ENCODE data around the gene SMIM1. TPM values are rescaled to one million over a fixed set of nuclear protein-coding genes. Genes with fewer than 3 reads are reported as not detected.
A peak's percentile ranks its signal among the peaks of the same experiment; 100 is the strongest.

SMIM1 gene
- total and polyA plus RNA-seq, 2 donors from 2014 or later, result 7.0 to 49.5 TPM

DNA sequence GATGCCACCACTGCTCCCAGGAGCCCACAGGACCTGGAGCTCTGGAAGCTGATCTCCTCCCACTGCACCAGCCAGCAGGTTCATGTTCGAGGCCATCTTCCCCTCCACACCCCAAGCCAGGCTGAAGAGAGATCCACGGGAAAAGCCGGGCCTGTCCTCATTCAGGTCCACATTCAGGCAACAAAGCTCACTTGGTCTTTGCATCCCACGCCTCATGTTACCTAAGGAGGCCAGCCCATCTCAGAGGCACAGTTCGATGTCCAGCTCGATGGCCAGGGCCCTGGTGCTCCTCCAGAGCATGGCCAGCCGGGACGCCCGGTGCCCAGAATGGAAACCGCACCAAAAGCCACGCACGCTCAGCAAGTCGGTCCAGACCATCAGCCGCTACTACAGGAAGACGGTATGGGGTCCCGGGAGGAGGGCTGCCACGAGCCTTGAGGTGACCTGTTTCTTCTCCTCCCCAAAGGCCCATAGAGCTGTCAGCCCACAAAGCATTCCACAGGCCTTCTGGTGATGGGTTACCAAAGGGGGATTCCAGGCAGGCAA, 20.1 kb upstream of the SMIM1 start, which contains the start of gene CCDC27:
Gene CCDC27 (plus strand): TSS at position 51 of the 546 bp plus-strand sequence. CDS start 32 bp downstream, at position 83.
- Histone ChIP-seq H3K9me3 (ENCODE audit: control insufficient read depth in 2 of 3, insufficient read depth in 1 of 3, low read length in 3 of 3) (no peaks in the 10 kb centered on the region), H3K4me3 (ENCODE audit: low read length in 3 of 3) (no peak within 1 kb of the TSS), H3K27me3 (ENCODE audit: control insufficient read depth, insufficient read depth, low read length) (no peaks in the 10 kb centered on the region), H3K36me3 (ENCODE audit: control insufficient read depth in 2 of 3, insufficient read depth in 3 of 3, low read length in 3 of 3) (no peaks in the 10 kb centered on the region), H3K27ac (ENCODE audit: low read depth in 2 of 2, low read length in 2 of 2) (no peak within 1 kb of the TSS), H3K4me1 (ENCODE audit: control insufficient read depth in 2 of 3, insufficient read depth in 2 of 3, low read depth in 1 of 3, low read length in 3 of 3) (peaks cover 0 to 3% (median 0%) of the 10 kb centered on the region in 3 donors), H3K9ac (ENCODE audit: low read length in 3 of 3) (no peak within 1 kb of the TSS)
- FAIRE-seq, result no peak
- intact Hi-C loops (cut with DNase I), result no loop called here
- peak in 1 of 5 donors; percentile 62 for DNase-seq
- TF ChIP-seq, protein P1, sequence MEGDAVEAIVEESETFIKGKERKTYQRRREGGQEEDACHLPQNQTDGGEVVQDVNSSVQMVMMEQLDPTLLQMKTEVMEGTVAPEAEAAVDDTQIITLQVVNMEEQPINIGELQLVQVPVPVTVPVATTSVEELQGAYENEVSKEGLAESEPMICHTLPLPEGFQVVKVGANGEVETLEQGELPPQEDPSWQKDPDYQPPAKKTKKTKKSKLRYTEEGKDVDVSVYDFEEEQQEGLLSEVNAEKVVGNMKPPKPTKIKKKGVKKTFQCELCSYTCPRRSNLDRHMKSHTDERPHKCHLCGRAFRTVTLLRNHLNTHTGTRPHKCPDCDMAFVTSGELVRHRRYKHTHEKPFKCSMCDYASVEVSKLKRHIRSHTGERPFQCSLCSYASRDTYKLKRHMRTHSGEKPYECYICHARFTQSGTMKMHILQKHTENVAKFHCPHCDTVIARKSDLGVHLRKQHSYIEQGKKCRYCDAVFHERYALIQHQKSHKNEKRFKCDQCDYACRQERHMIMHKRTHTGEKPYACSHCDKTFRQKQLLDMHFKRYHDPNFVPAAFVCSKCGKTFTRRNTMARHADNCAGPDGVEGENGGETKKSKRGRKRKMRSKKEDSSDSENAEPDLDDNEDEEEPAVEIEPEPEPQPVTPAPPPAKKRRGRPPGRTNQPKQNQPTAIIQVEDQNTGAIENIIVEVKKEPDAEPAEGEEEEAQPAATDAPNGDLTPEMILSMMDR (IDR thresholded peaks at IDR 0.05; ENCODE audit: borderline replicate concordance, extremely low read depth, insufficient read depth), result no peak

DNA sequence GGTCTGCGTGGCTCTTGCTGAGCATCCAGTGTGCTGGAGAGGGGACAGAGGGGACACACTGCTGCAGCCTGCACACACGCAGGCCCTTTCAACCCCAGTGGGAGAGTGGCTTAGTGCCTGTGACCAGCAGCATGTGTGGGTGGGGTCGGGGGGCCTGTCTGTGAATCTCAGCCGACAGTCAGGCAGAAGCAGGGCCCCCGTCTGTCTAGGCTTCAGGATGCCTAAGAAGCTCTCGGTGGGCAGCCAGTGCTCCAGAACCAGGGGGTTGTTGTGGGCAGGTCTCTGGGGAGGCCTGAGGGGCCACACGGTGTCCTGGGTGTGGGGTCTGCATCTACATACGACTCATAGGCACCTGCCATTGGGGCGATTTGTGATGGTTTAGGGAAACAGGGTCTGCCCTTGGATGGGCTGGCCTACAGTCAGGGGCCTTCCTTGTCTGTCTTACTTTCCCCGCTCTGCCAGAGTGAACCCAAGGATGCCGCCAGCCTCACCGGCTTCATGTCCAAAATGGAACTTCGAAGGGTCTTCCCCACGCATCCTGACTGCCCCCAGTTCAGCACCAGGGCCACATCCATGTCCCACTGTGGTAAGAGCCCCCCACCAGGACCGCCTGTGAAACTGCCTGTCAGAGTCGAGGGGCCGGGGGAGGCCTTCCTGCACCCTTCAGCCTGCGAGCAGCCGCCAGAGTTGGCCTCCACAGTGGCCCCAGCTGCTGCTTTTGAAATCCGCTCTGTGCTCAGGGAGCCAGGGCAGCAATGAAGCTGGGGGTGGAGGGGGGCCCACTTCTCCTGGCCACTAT, 18.7 kb upstream of the SMIM1 start:
- Histone ChIP-seq H3K36me3 (ENCODE audit: control insufficient read depth in 2 of 3, insufficient read depth in 3 of 3, low read length in 3 of 3) (no peaks in the 10 kb centered on the region), H3K9ac (ENCODE audit: low read length in 3 of 3) (no peak overlapping the region), H3K27me3 (ENCODE audit: control insufficient read depth, insufficient read depth, low read length) (no peaks in the 10 kb centered on the region), H3K9me3 (ENCODE audit: control insufficient read depth in 2 of 3, insufficient read depth in 1 of 3, low read length in 3 of 3) (no peaks in the 10 kb centered on the region), H3K4me3 (ENCODE audit: low read length in 3 of 3) (no peak overlapping the region), H3K27ac (ENCODE audit: low read depth in 2 of 2, low read length in 2 of 2) (no peak overlapping the region), H3K4me1 (ENCODE audit: control insufficient read depth in 2 of 3, insufficient read depth in 2 of 3, low read depth in 1 of 3, low read length in 3 of 3) (no peaks in the 10 kb centered on the region)
- intact Hi-C loops (cut with DNase I), result no loop called here
- FAIRE-seq (no peak), DNase-seq (peak in 1 of 5 donors; percentile 38)
- TF ChIP-seq, protein P1 (IDR thresholded peaks at IDR 0.05; ENCODE audit: borderline replicate concordance, extremely low read depth, insufficient read depth), result no peak

DNA sequence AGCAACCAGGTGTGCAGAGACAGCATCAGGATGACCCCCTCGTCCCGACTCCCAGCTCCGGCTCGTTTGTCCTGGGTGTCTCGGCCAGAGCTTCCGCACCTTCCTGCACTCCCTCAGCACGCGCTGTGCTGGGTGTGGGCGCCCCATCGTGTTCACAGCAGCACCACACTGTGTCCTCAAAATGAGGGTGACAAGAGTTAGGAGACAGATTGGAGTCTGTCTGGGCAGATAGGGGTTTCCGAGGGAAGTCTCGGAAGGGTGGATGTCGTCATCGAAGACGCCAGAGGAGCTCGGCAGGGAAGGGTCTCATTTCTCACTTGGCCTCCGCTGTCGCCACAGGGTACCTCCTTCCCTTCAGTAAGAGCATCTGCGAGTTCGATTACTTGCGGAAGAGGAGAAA, 16.2 kb upstream of the SMIM1 start:
- no peak overlapping the region for H3K27ac ChIP-seq (ENCODE audit: low read depth in 2 of 2, low read length in 2 of 2)
- H3K4me3 ChIP-seq (ENCODE audit: low read length in 3 of 3), result no peak overlapping the region
- TF ChIP-seq, protein P1 (IDR thresholded peaks at IDR 0.05; ENCODE audit: borderline replicate concordance, extremely low read depth, insufficient read depth), result no peak
- H3K9ac ChIP-seq (ENCODE audit: low read length in 3 of 3), result no peak overlapping the region
- DNase-seq (peak in 1 of 5 donors; percentile 55), FAIRE-seq (no peak)
- intact Hi-C loops (cut with DNase I), result no loop called here
- no peaks in the 10 kb centered on the region for H3K4me1 ChIP-seq (ENCODE audit: control insufficient read depth in 2 of 3, insufficient read depth in 2 of 3, low read depth in 1 of 3, low read length in 3 of 3)
- H3K27me3 ChIP-seq (ENCODE audit: control insufficient read depth, insufficient read depth, low read length), result no peaks in the 10 kb centered on the region
- no peaks in the 10 kb centered on the region for H3K9me3 ChIP-seq (ENCODE audit: control insufficient read depth in 2 of 3, insufficient read depth in 1 of 3, low read length in 3 of 3)
- H3K36me3 ChIP-seq (ENCODE audit: control insufficient read depth in 2 of 3, insufficient read depth in 3 of 3, low read length in 3 of 3), result no peaks in the 10 kb centered on the region
